Endothelial cell of umbilical vein (primary cell): ENCODE data around the gene TCAP.
A peak's percentile ranks its signal among the peaks of the same experiment; 100 is the strongest.

Source experiments
- EZH2 ChIP-seq: IDR thresholded peaks from 2 replicates; pipeline ENCODE4 v1.6.1; 2012; ENCODE audit warnings: borderline replicate concordance, low read depth, mild to moderate bottlenecking, moderate library complexity, low read length, inconsistent platforms; ENCODE audit not compliant: severe bottlenecking
- FOS ChIP-seq: IDR thresholded peaks from 2 replicates; pipeline ENCODE4 v1.6.1; 2011; ENCODE audit warnings: mild to moderate bottlenecking, low read length, moderate library complexity, borderline replicate concordance; ENCODE audit not compliant: insufficient read depth
- MAX ChIP-seq: IDR thresholded peaks from 2 replicates; pipeline ENCODE4 v1.6.1; 2011; ENCODE audit not compliant: insufficient read depth, insufficient read length
- POLR2A ChIP-seq: IDR thresholded peaks from 2 replicates; pipeline ENCODE4 v1.6.1; 2012; ENCODE audit warnings: low read depth, mild to moderate bottlenecking, control low read depth, low read length
- POLR2AphosphoS5 ChIP-seq: IDR thresholded peaks from 2 replicates; pipeline ENCODE4 v1.6.1; 2012; ENCODE audit warnings: low read depth, mild to moderate bottlenecking, control low read depth, low read length, moderate library complexity; ENCODE audit not compliant: insufficient read depth
- TF ChIP-seq, protein P1 (sequence below), 2 donors: IDR thresholded peaks; 1 replicate in 1 of 2; 2 replicates in 1 of 2; pipeline ENCODE4 v1.5.1; 2011; ENCODE audit warnings: low read length in 2 of 2, mild to moderate bottlenecking in 2 of 2, moderate library complexity in 2 of 2, control low read depth in 1 of 2, inconsistent platforms in 1 of 2, low read depth in 1 of 2; ENCODE audit not compliant: insufficient read depth in 1 of 2; ENCODE audit errors: extremely low read depth in 1 of 2

- no peak for TF ChIP-seq MAX
- TF ChIP-seq FOS, result no peak
- no peak for TF ChIP-seq POLR2A
- TF ChIP-seq, protein P1, sequence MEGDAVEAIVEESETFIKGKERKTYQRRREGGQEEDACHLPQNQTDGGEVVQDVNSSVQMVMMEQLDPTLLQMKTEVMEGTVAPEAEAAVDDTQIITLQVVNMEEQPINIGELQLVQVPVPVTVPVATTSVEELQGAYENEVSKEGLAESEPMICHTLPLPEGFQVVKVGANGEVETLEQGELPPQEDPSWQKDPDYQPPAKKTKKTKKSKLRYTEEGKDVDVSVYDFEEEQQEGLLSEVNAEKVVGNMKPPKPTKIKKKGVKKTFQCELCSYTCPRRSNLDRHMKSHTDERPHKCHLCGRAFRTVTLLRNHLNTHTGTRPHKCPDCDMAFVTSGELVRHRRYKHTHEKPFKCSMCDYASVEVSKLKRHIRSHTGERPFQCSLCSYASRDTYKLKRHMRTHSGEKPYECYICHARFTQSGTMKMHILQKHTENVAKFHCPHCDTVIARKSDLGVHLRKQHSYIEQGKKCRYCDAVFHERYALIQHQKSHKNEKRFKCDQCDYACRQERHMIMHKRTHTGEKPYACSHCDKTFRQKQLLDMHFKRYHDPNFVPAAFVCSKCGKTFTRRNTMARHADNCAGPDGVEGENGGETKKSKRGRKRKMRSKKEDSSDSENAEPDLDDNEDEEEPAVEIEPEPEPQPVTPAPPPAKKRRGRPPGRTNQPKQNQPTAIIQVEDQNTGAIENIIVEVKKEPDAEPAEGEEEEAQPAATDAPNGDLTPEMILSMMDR (IDR thresholded peaks at IDR 0.05; ENCODE audit: extremely low read depth in 1 of 2, insufficient read depth in 1 of 2, low read depth in 1 of 2, low read length in 2 of 2), result peak; percentile 93 to 96
- no peak for TF ChIP-seq EZH2
- TF ChIP-seq POLR2AphosphoS5, result no peak
These were observed 41.7 kb upstream of the TCAP start for GRCh38 chr17:39623356-39623950.
